HepG2 (cell line): ENCODE measurements around the gene YJEFN3. TPM values are rescaled to one million over a fixed set of nuclear protein-coding genes. Genes with fewer than 3 reads are reported as not detected.

Experiments used
- ATAC-seq: fragments of 200-7000 bp; cut with Tn5 transposase; 3 replicates; pipeline ENCODE4 v1.9.1; 2020; ENCODE audit warnings: mild to moderate bottlenecking, moderate library complexity
- BruUV-seq: library from RNA; stranded (reverse); fragments of 400-500 nt; replicated peaks from 2 replicates; lab custom pipeline; 2021; lab: Mats Ljungman, UMichigan
- CTCF ChIA-PET: fragments of 300-600 bp; formaldehyde crosslinking; extraction: SDS; loops from one replicate; lab custom pipeline; 2021; ENCODE audit warnings: low total read pairs, inconsistent platforms, low intra/inter-chr PET ratio; lab: Yijun Ruan, JAX
- POLR2A ChIA-PET: fragments of 350-600 bp; sonication (Branson Sonifier 250); formaldehyde crosslinking; loops from one replicate; lab custom pipeline; 2020; ENCODE audit warnings: antibody characterized with exemption, inconsistent platforms; lab: Yijun Ruan, JAX
- DNase-seq: peaks from one replicate; pipeline ENCODE4 v3.0.0-alpha.2; 2015; ENCODE audit warnings: low spot score
- FAIRE-seq: peaks from 3 replicates; lab custom pipeline; 2011; peaks lifted over from hg19 to GRCh38; lab: Jason Lieb, UNC
- H2AFZ ChIP-seq: one replicate; pipeline ENCODE4 v1.6.1; 2011; ENCODE audit warnings: low read length, inconsistent platforms
- H3K27ac ChIP-seq: fragments of 300-600 bp; 3 replicates; pipeline ENCODE4 v1.8.0; 2011; ENCODE audit warnings: mixed run types, mild to moderate bottlenecking, mixed read lengths, low read length, inconsistent platforms; ENCODE audit not compliant: insufficient read depth; ENCODE audit errors: extremely low read length
- H3K27me3 ChIP-seq, 2 experiments: fragments of 200-600 bp in 1 of 2; 2 replicates in 1 of 2; 3 replicates in 1 of 2; pipeline versions ENCODE4 v1.6.0 to v1.8.0; 2011; ENCODE audit warnings: low read length in 2 of 2, mild to moderate bottlenecking in 2 of 2, moderate library complexity in 2 of 2, inconsistent platforms in 1 of 2; ENCODE audit not compliant: insufficient read depth in 2 of 2, control insufficient read depth in 1 of 2
- H3K36me3 ChIP-seq, 2 experiments: fragments of 200-600 bp in 1 of 2; replicated peaks in 1 of 2; 2 replicates in 1 of 2; 3 replicates in 1 of 2; pipeline versions ENCODE4 v1.5.1 to v1.8.0; 2011; ENCODE audit warnings: low read length in 2 of 2, inconsistent platforms in 1 of 2; ENCODE audit not compliant: insufficient read depth in 2 of 2, control insufficient read depth in 1 of 2
- H3K4me1 ChIP-seq: 2 replicates; pipeline ENCODE4 v1.5.1; 2012; ENCODE audit warnings: low read length, inconsistent platforms; ENCODE audit not compliant: insufficient read depth
- H3K4me2 ChIP-seq: 2 replicates; pipeline ENCODE4 v1.6.0; 2011; ENCODE audit warnings: low read depth, low read length, inconsistent platforms
- H3K4me3 ChIP-seq, 3 experiments: fragments of 200-600 bp in 1 of 3; sonication (generic), shearing (Covaris generic) in 1 of 3; replicated peaks in 1 of 3; 2 replicates each; pipeline ENCODE4 v1.5.1; 2011 to 2016; ENCODE audit warnings: low read length in 3 of 3, inconsistent platforms in 2 of 3, low read depth in 2 of 3, mild to moderate bottlenecking in 2 of 3, control low read depth in 1 of 3, mixed read lengths in 1 of 3; ENCODE audit not compliant: insufficient read depth in 1 of 3
- H3K79me2 ChIP-seq: one replicate; pipeline ENCODE4 v1.6.1; 2011; ENCODE audit warnings: low read length, inconsistent platforms; ENCODE audit not compliant: insufficient read depth
- H3K9ac ChIP-seq: 2 replicates; pipeline ENCODE4 v1.6.0; 2011; ENCODE audit warnings: mild to moderate bottlenecking, low read depth, low read length, inconsistent platforms; ENCODE audit not compliant: insufficient read depth
- H3K9me3 ChIP-seq: 2 replicates; pipeline ENCODE4 v1.5.1; 2012; ENCODE audit warnings: mild to moderate bottlenecking, low read length
- H4K20me1 ChIP-seq: 2 replicates; pipeline ENCODE4 v1.6.0; 2011; ENCODE audit warnings: inconsistent platforms, mild to moderate bottlenecking, low read length, moderate library complexity; ENCODE audit not compliant: insufficient read depth
- WGBS: methylation state at CpG from one replicate; pipeline ENCODE4 v1.1.6; 2017; ENCODE audit warnings: low lambda C conversion rate; 5-methylcytosine and 5-hydroxymethylcytosine counted together
- in situ Hi-C: cut with HindIII; loops from 2 replicates; pipeline ENCODE4 v1.10.0; 2017; ENCODE audit warnings: low pct_unique_long_range_greater_than_20kb; ENCODE audit not compliant: extremely low pct_ligation_motif_present
- intact Hi-C: fragments of 100-400 bp; cut with micrococcal nuclease; formaldehyde crosslinking; loops from one replicate; pipeline ENCODE4 v1.10.0; 2022; ENCODE audit not compliant: unreplicated experiment
- polyA plus RNA-seq, 8 experiments: library from polyadenylated mRNA; depleted of rRNA in 3 of 8; stranded (reverse) in 7 of 8; unstranded in 1 of 8; fragments of >200 nt; fragmentation: Illumina TruSeq in 4 of 8; extraction: Trizol in 4 of 8; gene quantifications; 2 replicates each; pipeline versions ENCODE4 v1.2.1 to v1.2.3, GENCODE V29; 2011 to 2016; ENCODE audit warnings: low read depth in 4 of 8, missing spikeins in 1 of 8, mixed read lengths in 1 of 8; ENCODE audit not compliant: insufficient read depth in 1 of 8
- total RNA-seq, 5 experiments: library from RNA; depleted of rRNA; stranded (reverse); fragments of >200 nt; fragmentation: Illumina TruSeq; extraction: Trizol; gene quantifications; 2 replicates each; pipeline ENCODE4 v1.2.3, GENCODE V29; 2016; ENCODE audit warnings: low read depth in 1 of 5
- TF ChIP-seq, protein P1 (sequence below): sonication (generic); formaldehyde crosslinking; IDR thresholded peaks from 2 replicates; pipeline ENCODE4 v1.5.1; 2020; ENCODE audit warnings: mild to moderate bottlenecking, missing genetic modification reagents, moderate library complexity
- TF ChIP-seq, protein P2 (sequence below): sonication (generic); formaldehyde crosslinking; IDR thresholded peaks from 2 replicates; pipeline ENCODE4 v1.5.0; 2020; ENCODE audit warnings: mild to moderate bottlenecking, missing genetic modification reagents
- TF ChIP-seq, protein P3 (sequence below): sonication (generic); formaldehyde crosslinking; conservative IDR thresholded peaks from 2 replicates; pipeline ENCODE4 v1.4.0; 2020; ENCODE audit warnings: missing genetic modification reagents

Gene YJEFN3
- total and polyA plus RNA-seq, 2 of the 13 experiments (the other 11 are each of a cell fraction or from before 2014, with no cell fraction given): 0.89 to 4.0 TPM

DNA sequence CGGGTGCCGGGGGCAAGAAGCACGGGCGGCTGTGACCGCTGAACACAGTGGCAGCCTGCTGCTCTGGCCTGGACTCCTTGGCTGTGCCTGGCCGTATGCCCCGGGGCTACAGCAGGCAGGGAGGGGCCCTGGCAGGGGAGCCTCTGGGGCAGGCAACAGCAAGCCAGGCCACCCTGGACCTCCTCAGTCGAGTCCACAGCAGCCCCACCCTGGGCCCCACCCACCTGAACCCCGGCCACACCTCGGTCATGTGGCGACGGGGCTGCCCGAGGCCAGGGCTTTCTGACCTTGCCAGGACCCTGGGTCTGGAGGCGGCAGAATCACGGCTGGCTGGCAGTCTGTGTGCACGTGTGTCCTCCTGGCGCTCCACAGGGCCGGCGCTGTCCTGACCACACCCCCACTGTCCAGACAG lies 18.0 kb downstream of the YJEFN3 start (continued):
- TF ChIP-seq, protein P1, sequence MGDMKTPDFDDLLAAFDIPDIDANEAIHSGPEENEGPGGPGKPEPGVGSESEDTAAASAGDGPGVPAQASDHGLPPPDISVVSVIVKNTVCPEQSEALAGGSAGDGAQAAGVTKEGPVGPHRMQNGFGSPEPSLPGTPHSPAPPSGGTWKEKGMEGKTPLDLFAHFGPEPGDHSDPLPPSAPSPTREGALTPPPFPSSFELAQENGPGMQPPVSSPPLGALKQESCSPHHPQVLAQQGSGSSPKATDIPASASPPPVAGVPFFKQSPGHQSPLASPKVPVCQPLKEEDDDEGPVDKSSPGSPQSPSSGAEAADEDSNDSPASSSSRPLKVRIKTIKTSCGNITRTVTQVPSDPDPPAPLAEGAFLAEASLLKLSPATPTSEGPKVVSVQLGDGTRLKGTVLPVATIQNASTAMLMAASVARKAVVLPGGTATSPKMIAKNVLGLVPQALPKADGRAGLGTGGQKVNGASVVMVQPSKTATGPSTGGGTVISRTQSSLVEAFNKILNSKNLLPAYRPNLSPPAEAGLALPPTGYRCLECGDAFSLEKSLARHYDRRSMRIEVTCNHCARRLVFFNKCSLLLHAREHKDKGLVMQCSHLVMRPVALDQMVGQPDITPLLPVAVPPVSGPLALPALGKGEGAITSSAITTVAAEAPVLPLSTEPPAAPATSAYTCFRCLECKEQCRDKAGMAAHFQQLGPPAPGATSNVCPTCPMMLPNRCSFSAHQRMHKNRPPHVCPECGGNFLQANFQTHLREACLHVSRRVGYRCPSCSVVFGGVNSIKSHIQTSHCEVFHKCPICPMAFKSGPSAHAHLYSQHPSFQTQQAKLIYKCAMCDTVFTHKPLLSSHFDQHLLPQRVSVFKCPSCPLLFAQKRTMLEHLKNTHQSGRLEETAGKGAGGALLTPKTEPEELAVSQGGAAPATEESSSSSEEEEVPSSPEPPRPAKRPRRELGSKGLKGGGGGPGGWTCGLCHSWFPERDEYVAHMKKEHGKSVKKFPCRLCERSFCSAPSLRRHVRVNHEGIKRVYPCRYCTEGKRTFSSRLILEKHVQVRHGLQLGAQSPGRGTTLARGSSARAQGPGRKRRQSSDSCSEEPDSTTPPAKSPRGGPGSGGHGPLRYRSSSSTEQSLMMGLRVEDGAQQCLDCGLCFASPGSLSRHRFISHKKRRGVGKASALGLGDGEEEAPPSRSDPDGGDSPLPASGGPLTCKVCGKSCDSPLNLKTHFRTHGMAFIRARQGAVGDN (CRISPR knock-in tag): peak; percentile 24; the same call in 1 of the 2 replicates
- TF ChIP-seq, all 625 proteins: peak for 1

DNA sequence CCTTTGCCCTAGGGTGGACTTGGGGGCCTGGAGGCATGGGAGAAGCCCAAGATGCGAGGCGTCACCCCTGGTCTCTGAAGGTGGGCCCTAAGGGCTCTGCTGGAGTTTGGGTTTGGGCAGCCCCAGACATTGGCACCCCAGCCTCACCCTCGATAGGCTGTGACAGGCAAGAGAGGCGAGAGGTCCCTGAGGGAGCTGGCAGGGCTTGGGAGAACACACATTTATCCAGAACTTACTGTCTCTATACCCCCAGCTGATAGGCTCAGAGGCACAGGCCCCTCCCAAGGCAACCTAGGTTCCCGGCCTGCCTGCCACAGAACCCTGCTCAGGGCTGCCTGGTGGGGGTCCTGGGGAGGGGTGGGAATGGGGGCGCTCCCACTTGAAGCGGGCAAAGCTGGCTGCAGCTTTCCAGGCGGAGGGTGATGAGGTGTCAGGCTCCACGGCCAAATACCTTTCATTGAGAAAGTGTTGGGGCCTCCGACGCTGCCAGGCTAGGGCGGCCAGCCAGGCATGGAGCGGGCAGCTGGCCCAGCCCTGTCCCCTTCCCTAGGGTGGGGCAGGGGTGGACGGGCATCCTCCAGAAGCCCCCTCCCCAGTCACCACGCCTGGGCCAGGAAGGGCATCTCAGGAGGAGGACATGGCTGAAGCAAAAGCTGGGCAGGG lies 19.1 kb downstream of the YJEFN3 start:
- H2AFZ ChIP-seq: no peak overlapping the region
- H3K9ac ChIP-seq: no peak overlapping the region
- H3K79me2 ChIP-seq: no peaks in the 10 kb centered on the region
- H3K4me3 ChIP-seq: no peak overlapping the region
- TF ChIP-seq, protein P2, sequence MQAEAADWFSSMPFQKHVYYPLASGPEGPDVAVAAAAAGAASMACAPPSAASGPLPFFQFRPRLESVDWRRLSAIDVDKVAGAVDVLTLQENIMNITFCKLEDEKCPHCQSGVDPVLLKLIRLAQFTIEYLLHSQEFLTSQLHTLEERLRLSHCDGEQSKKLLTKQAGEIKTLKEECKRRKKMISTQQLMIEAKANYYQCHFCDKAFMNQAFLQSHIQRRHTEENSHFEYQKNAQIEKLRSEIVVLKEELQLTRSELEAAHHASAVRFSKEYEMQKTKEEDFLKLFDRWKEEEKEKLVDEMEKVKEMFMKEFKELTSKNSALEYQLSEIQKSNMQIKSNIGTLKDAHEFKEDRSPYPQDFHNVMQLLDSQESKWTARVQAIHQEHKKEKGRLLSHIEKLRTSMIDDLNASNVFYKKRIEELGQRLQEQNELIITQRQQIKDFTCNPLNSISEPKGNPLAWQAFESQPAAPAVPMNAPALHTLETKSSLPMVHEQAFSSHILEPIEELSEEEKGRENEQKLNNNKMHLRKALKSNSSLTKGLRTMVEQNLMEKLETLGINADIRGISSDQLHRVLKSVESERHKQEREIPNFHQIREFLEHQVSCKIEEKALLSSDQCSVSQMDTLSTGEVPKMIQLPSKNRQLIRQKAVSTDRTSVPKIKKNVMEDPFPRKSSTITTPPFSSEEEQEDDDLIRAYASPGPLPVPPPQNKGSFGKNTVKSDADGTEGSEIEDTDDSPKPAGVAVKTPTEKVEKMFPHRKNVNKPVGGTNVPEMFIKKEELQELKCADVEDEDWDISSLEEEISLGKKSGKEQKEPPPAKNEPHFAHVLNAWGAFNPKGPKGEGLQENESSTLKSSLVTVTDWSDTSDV (CRISPR knock-in tag): no peak
- TF ChIP-seq, protein P3, sequence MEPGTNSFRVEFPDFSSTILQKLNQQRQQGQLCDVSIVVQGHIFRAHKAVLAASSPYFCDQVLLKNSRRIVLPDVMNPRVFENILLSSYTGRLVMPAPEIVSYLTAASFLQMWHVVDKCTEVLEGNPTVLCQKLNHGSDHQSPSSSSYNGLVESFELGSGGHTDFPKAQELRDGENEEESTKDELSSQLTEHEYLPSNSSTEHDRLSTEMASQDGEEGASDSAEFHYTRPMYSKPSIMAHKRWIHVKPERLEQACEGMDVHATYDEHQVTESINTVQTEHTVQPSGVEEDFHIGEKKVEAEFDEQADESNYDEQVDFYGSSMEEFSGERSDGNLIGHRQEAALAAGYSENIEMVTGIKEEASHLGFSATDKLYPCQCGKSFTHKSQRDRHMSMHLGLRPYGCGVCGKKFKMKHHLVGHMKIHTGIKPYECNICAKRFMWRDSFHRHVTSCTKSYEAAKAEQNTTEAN (CRISPR knock-in tag): no peak
- no TSS peak for BruUV-seq
- H3K27me3 ChIP-seq: peaks cover 6 to 63% of the 10 kb centered on the region in 2 experiments; a peak in 4 of 5 replicates
- H3K4me2 ChIP-seq: no peak overlapping the region
- DNase-seq (no peak), FAIRE-seq (no peak), ATAC-seq (no peak)
- H3K27ac ChIP-seq: no peak overlapping the region
- no peaks in the 10 kb centered on the region for H4K20me1 ChIP-seq
- H3K36me3 ChIP-seq: no peaks in the 10 kb centered on the region
- H3K4me1 ChIP-seq: no peaks in the 10 kb centered on the region
- WGBS: 0% methylated on average over 4 of the region's 15 CpGs
- CTCF ChIA-PET: no interaction called here
- intact Hi-C loops: no loop called here
- H3K9me3 ChIP-seq: no peaks in the 10 kb centered on the region
- in situ Hi-C loops: loop anchor here (25.0 kb wide), 1 partner anchor 414 kb away; no protein-coding TSS in a partner anchor
- POLR2A ChIA-PET: no interaction called here
